SK-N-SH treated with all-trans-retinoic acid at 6 μM for 48 hours (cell line): ENCODE data around the gene ARHGEF4.

Source experiments
- ATAC-seq: fragments of 200-7000 bp; cut with Tn5 transposase; 3 replicates; pipeline ENCODE4 v1.9.1; 2020; ENCODE audit warnings: mild to moderate bottlenecking, moderate library complexity
- ARNTL ChIP-seq: fragments of 450-650 bp; formaldehyde crosslinking; IDR thresholded peaks from 2 replicates; pipeline ENCODE4 v1.5.0; 2020; ENCODE audit warnings: low read depth, mild to moderate bottlenecking, moderate library complexity, borderline replicate concordance
- BACH2 ChIP-seq: fragments of 250-450 bp; sonication (Bioruptor Pico); IDR thresholded peaks from 2 replicates; pipeline ENCODE4 v1.9.0; 2021; ENCODE audit warnings: mild to moderate bottlenecking, borderline replicate concordance
- CSDC2 ChIP-seq: fragments of 250-450 bp; sonication (Bioruptor Pico); IDR thresholded peaks from 2 replicates; pipeline ENCODE4 v1.5.0; 2020; ENCODE audit warnings: mild to moderate bottlenecking, moderate library complexity
- CSRNP3 ChIP-seq: fragments of 250-450 bp; sonication (Bioruptor Pico); IDR thresholded peaks from 2 replicates; pipeline ENCODE4 v1.5.1; 2021; ENCODE audit warnings: mild to moderate bottlenecking, moderate library complexity
- ISL1 ChIP-seq: fragments of 250-450 bp; sonication (Bioruptor Pico); IDR thresholded peaks from 2 replicates; pipeline ENCODE4 v2.1.2; 2022; ENCODE audit warnings: mild to moderate bottlenecking, moderate library complexity
- OSR1 ChIP-seq: fragments of 250-450 bp; sonication (Bioruptor Pico); IDR thresholded peaks from 2 replicates; pipeline ENCODE4 v1.8.0; 2022; ENCODE audit warnings: moderate library complexity, mild to moderate bottlenecking, inconsistent platforms
- POU6F1 ChIP-seq: fragments of 250-450 bp; sonication (Bioruptor Pico); IDR thresholded peaks from 2 replicates; pipeline ENCODE4 v1.8.0; 2021; ENCODE audit warnings: low read depth, mild to moderate bottlenecking, moderate library complexity, borderline replicate concordance
- PPARA ChIP-seq: fragments of 250-450 bp; sonication (Bioruptor Pico); IDR thresholded peaks from 2 replicates; pipeline ENCODE4 v1.5.0; 2020; ENCODE audit warnings: mild to moderate bottlenecking, borderline replicate concordance
- RARB ChIP-seq: fragments of 250-450 bp; sonication (Bioruptor Pico); IDR thresholded peaks from 2 replicates; pipeline ENCODE4 v1.8.0; 2021; ENCODE audit warnings: mild to moderate bottlenecking, moderate library complexity
- SNAI2 ChIP-seq: fragments of 250-450 bp; sonication (Bioruptor Pico); IDR thresholded peaks from 2 replicates; pipeline ENCODE4 v1.5.0; 2020; ENCODE audit warnings: mild to moderate bottlenecking, moderate library complexity
- TCF4 ChIP-seq: fragments of 250-450 bp; sonication (Bioruptor Pico); IDR thresholded peaks from 2 replicates; pipeline ENCODE4 v1.8.0; 2021; ENCODE audit warnings: mild to moderate bottlenecking, moderate library complexity, borderline replicate concordance
- TOX ChIP-seq: fragments of 250-450 bp; sonication (Bioruptor Pico); IDR thresholded peaks from 2 replicates; pipeline ENCODE4 v1.8.0; 2021; ENCODE audit warnings: mild to moderate bottlenecking, moderate library complexity, borderline replicate concordance
- TSHZ2 ChIP-seq: fragments of 250-450 bp; sonication (Bioruptor Pico); IDR thresholded peaks from 2 replicates; pipeline ENCODE4 v1.5.0; 2020; ENCODE audit warnings: mild to moderate bottlenecking, moderate library complexity
- ZC3H10 ChIP-seq: fragments of 250-450 bp; sonication (Bioruptor Pico); IDR thresholded peaks from 2 replicates; pipeline ENCODE4 v1.5.1; 2021; ENCODE audit warnings: mild to moderate bottlenecking, moderate library complexity
- ZFP3 ChIP-seq: fragments of 250-450 bp; sonication (Bioruptor Pico); IDR thresholded peaks from 2 replicates; pipeline ENCODE4 v1.5.0; 2020; ENCODE audit warnings: mild to moderate bottlenecking, moderate library complexity
- ZFP30 ChIP-seq: fragments of 450-650 bp; formaldehyde crosslinking; IDR thresholded peaks from 2 replicates; pipeline ENCODE4 v1.5.0; 2022; ENCODE audit warnings: mild to moderate bottlenecking, moderate library complexity
- ZNF565 ChIP-seq: fragments of 450-650 bp; formaldehyde crosslinking; conservative IDR thresholded peaks from 2 replicates; pipeline ENCODE4 v1.5.0; 2020; ENCODE audit warnings: low read depth, mild to moderate bottlenecking, moderate library complexity
- ZNF8 ChIP-seq: fragments of 450-650 bp; formaldehyde crosslinking; IDR thresholded peaks from 2 replicates; pipeline ENCODE4 v1.5.0; 2020; ENCODE audit warnings: mild to moderate bottlenecking, moderate library complexity
- TF ChIP-seq, protein P1 (sequence below): fragments of 250-450 bp; sonication (Bioruptor Pico); IDR thresholded peaks from 2 replicates; pipeline ENCODE4 v1.5.1; 2020; ENCODE audit warnings: low read depth, mild to moderate bottlenecking, moderate library complexity

Gene ARHGEF4

GRCh38 chr2:130930740-130931659, 94.3 kb downstream of the ARHGEF4 start:
- no peak for ATAC-seq
- TF ChIP-seq TSHZ2, result no peak
- no peak for TF ChIP-seq ISL1 (CRISPR knock-in tag)
- TF ChIP-seq ZFP3, result no peak
- no peak for TF ChIP-seq OSR1 (CRISPR knock-in tag)
- no peak for TF ChIP-seq CSDC2
- TF ChIP-seq ZNF8 (CRISPR knock-in tag), result no peak
- TF ChIP-seq BACH2, result no peak
- TF ChIP-seq, protein P1, sequence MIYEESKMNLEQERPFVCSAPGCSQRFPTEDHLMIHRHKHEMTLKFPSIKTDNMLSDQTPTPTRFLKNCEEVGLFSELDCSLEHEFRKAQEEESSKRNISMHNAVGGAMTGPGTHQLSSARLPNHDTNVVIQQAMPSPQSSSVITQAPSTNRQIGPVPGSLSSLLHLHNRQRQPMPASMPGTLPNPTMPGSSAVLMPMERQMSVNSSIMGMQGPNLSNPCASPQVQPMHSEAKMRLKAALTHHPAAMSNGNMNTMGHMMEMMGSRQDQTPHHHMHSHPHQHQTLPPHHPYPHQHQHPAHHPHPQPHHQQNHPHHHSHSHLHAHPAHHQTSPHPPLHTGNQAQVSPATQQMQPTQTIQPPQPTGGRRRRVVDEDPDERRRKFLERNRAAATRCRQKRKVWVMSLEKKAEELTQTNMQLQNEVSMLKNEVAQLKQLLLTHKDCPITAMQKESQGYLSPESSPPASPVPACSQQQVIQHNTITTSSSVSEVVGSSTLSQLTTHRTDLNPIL, result no peak
- no peak for TF ChIP-seq RARB (CRISPR knock-in tag)
- TF ChIP-seq TCF4, result no peak
- no peak for TF ChIP-seq TOX (CRISPR knock-in tag)
- TF ChIP-seq SNAI2 (CRISPR knock-in tag), result no peak
- TF ChIP-seq PPARA (CRISPR knock-in tag), result no peak
- no peak for TF ChIP-seq ARNTL (CRISPR knock-in tag)
- TF ChIP-seq POU6F1, result no peak
- TF ChIP-seq ZC3H10 (CRISPR knock-in tag), result no peak
- no peak for TF ChIP-seq CSRNP3 (CRISPR knock-in tag)
- no peak for TF ChIP-seq ZNF565 (CRISPR knock-in tag)
- no peak for TF ChIP-seq ZFP30 (CRISPR knock-in tag)

- TF ChIP-seq TOX (CRISPR knock-in tag) (no peak), ZC3H10 (CRISPR knock-in tag) (no peak), TCF4 (no peak), CSRNP3 (CRISPR knock-in tag) (no peak), ARNTL (CRISPR knock-in tag) (no peak), PPARA (CRISPR knock-in tag) (no peak), BACH2 (no peak)
- ATAC-seq, result no peak
These were observed 96.8 kb downstream of the ARHGEF4 start for GRCh38 chr2:130933501-130933900.

DNA sequence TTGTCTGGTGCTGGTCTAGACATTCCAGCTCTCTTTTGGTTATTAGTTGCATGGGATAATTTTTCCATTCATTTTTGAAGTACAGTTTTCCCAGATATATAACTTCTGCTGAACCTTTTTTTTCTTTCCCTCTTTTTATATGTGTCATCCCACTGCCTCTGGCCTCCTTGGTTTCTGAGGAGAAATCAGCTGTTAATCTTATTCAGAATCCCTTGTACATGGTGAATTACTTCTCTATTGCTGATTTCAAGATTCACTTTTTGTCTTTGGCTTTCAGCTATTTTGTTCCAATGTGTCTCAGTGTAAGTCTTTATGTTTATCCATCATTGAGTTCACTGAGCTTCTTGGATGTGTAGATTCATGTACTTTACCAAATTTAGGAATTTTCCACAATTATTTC, 99.7 kb downstream of the ARHGEF4 start:
- no peak for TF ChIP-seq ZFP3
- no peak for TF ChIP-seq CSRNP3 (CRISPR knock-in tag)
- TF ChIP-seq OSR1 (CRISPR knock-in tag), result no peak
- TF ChIP-seq, protein P1, result no peak
- no peak for TF ChIP-seq CSDC2
- TF ChIP-seq ZNF565 (CRISPR knock-in tag), result no peak
- no peak for TF ChIP-seq ARNTL (CRISPR knock-in tag)
- TF ChIP-seq RARB (CRISPR knock-in tag), result no peak
- TF ChIP-seq ISL1 (CRISPR knock-in tag), result no peak
- no peak for ATAC-seq
